Measurements from ENCODE around the gene CDC16.
"Not testable (repeated sequence)": the region's sequence is repeated elsewhere in the genome, so short reads cannot be mapped to it uniquely, and the experiment has no call there.

The CDC16 gene

DNA sequence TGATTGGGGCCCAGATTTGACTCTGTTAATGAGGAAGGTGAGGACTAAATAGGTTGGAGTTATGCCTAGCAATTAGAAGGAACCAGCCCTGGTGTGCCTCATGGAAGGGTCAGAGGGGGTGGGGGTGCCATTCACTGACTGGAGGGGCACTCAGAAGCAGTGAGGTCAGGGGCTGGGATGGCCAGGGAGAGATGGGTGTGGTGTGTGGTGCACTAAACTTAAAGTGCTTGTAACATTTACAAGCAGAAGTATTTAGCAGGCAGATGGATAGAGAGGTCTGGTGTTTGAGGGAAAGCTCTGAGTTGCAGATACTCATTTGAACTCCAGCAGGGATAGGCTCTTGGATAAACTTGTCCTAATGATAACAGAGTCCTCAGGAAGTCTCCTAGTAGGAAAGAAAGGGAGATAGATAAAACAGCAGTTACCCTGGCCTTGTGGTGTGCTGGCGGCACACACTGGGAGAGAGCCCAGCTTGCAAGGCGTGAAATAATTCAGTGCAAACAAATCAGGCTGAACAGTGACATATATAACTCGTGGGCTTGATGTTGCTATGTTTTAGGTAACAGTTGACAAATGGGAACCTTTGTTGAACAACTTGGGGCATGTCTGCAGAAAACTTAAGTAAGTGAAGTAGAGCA, 26.8 kb downstream of the CDC16 start:
- TF ChIP-seq ZNF274 (IDR thresholded peaks at IDR 0.05; ENCODE audit: low read depth, low read length), result no peak
- H3K4me3 ChIP-seq (ENCODE audit: low read length), result no peak overlapping the region; the same call in 1 of the 2 replicates

DNA sequence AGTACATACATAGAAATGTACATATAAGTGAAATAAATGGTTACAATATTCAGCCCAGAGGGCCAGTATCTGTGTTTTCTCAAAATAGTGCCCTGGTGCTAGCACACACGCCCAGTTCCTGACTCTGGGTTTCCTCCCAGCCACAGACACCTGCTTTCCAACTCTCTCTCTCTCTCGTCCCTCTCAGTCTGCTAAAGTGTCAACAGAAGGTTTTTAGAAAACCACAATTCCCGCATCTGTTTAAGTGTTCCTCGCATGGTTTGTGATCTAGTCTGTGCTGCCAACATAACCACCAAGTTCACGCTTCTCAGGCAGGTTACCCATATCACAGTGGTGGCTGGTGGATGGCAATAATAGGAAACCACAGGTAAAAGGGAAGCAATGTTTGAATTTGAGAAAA, 28.9 kb downstream of the CDC16 start:
- H3K4me3 ChIP-seq (ENCODE audit: low read length), result no peak overlapping the region
- TF ChIP-seq ZNF274 (IDR thresholded peaks at IDR 0.05; ENCODE audit: low read depth, low read length), result no peak

DNA sequence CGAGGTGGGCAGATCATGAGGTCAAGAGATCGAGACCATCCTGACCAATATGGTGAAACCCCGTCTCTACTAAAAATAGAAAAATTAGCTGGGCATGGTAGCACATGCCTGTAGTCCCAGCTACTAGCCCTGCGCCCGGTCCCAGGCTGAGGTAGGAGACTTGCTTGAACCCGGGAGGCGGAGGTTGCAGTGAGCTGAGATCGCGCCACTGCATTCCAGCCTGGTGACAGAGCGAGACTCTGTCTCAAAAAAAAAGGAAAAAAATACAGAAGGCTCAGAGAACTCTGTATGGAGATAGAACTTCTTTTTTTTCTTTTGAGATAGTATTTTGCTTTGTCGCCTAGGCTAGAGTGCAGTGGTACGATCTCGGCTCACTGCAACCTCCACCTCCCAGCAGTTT, 29.6 kb downstream of the CDC16 start:
- not testable (repeated sequence) for H3K4me3 ChIP-seq (ENCODE audit: low read length)

DNA sequence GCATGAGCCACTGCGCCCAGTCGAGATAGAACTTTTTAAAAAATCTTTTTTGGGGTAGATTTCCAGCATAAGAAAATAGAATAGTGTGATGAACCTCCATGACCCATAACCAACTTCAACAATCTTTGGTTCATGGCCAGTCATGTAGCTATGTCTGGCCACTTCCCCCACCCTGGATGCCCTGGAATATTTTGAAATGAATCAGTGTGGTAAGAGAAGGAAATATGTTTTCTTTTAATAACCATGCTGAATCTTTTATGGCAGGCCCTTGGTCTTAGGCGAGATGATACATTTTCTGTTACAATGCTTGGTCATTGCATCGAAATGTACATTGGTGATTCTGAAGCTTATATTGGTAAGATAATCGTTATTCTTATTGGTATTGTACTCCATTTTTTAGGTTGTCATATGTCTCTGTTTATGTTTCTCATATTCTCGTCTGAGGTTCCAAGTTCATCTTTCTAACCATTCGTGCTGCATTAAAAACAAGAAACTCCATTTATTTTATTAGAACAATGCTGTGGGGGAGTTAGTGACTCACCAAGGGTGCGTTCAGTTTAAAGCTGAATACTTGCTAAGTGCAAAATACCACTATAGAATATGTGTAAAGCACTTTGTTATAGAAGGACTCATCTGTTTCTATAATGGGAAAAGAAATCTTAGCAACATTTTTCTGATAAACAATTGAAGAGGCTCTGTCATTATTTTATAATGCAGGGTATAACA, 30.4 kb downstream of the CDC16 start:
- no peak overlapping the region for H3K4me3 ChIP-seq (ENCODE audit: low read length)
- no peak for TF ChIP-seq ZNF274 (IDR thresholded peaks at IDR 0.05; ENCODE audit: low read depth, low read length)

DNA sequence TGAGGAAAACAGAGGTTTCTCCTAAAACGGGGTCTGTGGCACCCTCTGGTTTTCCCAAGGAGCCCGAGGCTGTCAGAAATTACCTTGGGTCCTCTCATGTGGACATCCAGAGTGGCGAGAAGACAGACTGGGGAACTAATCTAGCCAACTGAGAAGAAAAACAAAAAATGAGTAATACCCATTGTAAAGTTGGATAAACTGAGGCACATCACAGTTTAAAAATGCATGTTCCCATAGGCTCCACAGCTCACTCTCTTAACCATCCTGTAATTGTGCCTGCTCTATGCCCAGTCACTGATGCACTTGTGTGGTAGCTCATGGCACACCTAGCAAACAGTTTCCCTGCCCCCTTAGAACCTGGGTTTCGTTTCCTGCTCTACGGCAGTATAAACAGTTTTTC, 31.5 kb downstream of the CDC16 start:
- no peak overlapping the region for H3K4me3 ChIP-seq (ENCODE audit: low read length)
- no peak for TF ChIP-seq ZNF274 (IDR thresholded peaks at IDR 0.05; ENCODE audit: low read depth, low read length)

DNA sequence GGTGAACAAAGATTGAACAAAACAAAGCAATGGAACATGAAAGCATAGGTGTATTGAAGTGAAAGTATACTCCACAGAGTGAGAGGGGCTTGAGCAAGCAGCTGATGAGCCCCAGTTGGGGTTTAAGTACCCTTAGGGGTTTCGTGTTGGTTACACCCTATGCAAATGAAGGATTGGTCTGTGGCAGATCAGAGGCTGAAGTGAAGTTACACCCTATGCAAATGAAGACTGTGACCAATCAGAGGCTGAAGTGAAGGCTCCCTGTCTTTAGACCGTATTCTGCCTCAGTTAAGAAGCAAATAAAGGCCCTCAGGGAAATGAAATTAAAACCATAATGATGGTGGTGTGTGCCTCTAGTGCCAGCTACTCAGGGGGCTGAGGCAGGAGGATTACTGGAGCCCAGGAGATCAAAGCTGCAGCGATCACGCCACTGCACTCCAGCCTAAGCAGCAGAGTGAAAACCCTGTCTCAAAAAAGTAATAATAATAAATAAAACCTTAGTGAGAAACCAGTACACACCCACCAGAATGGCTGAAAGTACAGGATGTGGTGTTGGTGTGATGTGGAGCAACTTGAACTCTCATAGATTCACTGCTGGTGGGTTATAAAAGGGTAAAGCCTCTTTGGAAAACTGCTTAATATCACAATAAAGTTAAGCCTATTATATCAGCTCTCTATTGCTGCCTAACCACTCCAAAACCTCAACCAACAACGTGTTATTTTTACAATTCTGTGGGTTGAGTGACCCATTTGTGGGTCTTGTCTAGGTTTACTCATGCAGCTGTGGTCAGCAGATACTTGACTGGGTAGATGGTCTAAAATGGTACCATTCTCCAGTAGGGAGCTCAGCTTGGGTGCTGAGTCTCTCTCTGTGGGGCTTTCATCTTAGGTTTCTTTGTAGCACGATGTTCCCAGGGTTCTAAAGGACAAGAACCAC, 33.9 kb downstream of the CDC16 start:
- no peak overlapping the region for H3K4me3 ChIP-seq (ENCODE audit: low read length)
- no peak for TF ChIP-seq ZNF274 (IDR thresholded peaks at IDR 0.05; ENCODE audit: low read depth, low read length)

DNA sequence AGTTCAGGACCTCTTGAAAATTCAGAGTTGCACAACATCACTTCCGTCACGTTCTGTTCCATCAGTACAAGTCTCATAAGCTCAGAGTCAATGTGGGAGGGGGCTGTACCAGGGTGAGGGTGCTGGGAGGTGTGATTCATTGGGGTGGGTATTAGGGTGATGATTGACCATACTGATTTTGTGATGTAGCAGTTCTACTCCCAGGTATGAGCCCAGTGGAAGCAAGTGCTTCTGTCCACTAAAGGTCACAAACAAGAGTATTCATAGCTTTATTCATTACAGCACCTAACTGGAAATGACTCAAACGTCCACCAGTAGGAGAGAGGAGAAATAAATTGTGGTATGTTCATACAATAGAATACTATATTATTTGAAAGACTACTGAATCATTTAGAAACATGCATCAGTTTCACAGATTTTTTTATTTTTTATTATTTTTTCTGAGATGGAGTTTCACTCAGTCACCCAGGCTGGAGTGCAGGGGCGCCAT, 34.6 kb downstream of the CDC16 start:
- TF ChIP-seq ZNF274 (IDR thresholded peaks at IDR 0.05; ENCODE audit: low read depth, low read length), result no peak
- H3K4me3 ChIP-seq (ENCODE audit: low read length), result no peak overlapping the region

DNA sequence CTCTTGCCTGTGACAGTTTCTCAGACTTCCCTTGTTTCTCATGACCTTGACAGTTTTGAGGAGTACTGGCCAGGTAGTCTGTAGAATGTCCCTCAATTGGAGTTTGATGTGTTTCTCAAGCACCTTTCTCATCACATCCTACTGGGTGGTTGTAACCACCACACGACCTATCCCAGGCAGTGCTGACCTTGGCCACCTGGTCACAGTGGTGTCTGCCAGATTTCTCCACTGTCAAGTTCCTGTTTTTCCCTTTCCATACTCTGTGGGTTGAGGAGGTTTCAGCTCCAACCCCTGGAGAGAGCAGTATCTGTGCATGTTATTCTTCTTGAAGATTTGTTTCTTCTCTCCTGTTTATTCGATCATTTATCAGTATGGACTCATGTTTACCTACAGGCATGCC, 38.3 kb downstream of the CDC16 start:
- TF ChIP-seq ZNF274 (IDR thresholded peaks at IDR 0.05; ENCODE audit: low read depth, low read length), result no peak
- H3K4me3 ChIP-seq (ENCODE audit: low read length), result no peak overlapping the region

DNA sequence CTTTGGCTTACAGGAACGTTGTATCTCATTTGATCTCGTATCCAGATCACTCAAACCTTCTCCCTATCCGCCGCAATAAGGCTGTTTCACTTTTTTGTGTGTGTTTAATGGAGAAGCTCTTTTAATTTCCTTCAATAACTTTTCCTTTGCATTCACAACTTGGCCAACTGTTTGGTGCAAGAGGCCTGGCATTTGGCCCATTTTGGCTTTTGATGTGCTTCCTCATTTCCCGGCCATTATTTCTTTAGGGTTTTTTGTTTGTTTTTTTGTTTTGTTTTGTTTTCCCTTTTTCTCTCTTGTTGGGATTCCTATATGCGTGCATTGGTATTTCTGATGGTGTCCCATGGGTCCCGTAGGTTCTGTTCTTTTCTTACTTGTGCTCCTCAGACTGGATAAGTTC, 40.6 kb downstream of the CDC16 start:
- H3K4me3 ChIP-seq (ENCODE audit: low read length), result no peak overlapping the region

DNA sequence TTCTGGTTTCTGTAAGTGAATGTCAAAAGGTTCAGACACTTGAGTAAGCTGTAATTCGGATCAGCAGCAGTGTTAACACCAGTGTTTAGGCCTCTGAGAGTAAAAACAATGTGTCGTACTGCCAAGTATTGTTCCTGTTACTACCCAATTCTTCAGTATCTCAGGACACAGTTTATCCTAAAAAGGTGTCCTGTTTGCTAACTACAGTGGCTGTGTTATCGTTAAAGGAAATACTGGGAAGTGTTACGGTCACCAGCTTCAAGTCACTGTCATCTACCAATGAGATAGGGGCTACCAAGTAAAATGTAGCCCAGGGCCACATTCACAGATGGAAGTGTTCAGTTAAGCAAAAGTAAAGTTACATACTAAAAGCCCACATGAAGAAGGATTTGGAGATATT, 44.4 kb downstream of the CDC16 start:
- TF ChIP-seq ZNF274 (IDR thresholded peaks at IDR 0.05; ENCODE audit: low read depth, low read length), result no peak
- H3K4me3 ChIP-seq (ENCODE audit: low read length), result no peak overlapping the region

More for the DNA sequence above, 40.6 kb downstream of the CDC16 start:
- TF ChIP-seq ZNF274 (IDR thresholded peaks at IDR 0.05; ENCODE audit: low read depth, low read length), result no peak

DNA sequence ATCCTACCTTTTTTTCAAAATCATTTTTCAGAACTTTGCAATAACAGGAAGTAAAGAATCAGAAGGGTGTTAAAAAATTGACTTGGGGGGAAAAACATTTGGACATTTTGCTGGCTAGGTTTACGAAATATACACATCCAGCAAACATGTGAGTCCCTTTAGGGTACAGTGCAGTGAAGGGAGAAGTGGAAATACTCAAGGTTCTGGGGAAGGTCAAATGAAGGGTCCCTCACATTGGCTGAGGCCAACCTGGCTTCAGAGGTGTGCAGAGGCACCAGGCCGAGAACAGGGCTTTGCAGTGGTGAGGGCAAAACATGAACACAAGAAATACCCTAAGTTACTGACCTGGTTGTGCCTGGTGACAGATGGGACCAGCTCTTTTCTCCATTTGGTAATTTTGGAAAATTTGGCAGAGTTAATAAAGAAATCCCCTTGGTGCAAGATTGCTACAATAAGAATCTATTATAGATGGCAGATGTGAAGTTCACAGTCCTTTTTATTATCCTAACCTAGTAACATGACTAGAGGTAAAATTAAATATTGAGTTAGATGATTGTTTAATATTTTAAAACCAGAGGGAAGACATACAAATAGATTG, 45.2 kb downstream of the CDC16 start:
- TF ChIP-seq ZNF274 (IDR thresholded peaks at IDR 0.05; ENCODE audit: low read depth, low read length), result no peak
- H3K4me3 ChIP-seq (ENCODE audit: low read length), result no peak overlapping the region

DNA sequence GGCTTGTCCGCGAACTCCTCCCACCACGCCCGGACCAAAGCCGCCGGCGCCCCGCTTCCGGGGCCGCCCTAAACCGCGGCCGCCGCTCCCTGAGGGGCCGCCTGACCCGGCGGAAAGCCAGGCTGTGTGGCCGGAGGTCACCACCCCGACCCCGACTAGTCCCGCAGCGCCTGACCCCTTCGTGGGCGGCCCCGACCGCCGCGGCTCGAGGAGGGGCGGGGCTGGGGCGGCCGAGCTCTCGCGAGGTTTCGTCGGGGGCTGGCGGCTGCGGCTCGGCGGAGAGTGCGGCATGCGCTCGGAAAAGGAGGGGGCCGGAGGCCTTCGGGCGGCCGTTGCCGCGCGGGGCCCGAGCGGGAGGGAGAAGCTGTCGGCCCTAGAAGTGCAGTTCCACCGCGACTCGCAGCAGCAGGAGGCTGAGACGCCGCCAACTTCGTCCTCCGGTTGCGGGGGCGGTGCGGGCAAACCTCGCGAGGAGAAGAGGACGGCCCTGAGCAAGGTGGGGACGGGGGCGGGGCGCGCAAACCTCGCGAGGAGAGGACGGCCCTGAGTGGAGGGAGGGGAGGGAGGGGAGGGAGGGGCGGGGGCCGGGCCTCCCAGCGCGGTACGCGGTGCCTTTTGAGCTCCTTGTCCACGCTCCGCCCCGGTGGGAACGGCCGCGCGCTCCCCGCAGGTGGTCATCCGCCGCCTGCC, 46.8 kb downstream of the CDC16 start, which contains the start of gene UPF3A:
UPF3A (plus strand) TSS at position 251 of the 690 bp plus-strand sequence; CDS start at position 290, 39 bp downstream.
- no peak for TF ChIP-seq ZNF274 (IDR thresholded peaks at IDR 0.05; ENCODE audit: low read depth, low read length)
- peak within 1 kb of the TSS; percentile 88 for H3K4me3 ChIP-seq (ENCODE audit: low read length)

DNA sequence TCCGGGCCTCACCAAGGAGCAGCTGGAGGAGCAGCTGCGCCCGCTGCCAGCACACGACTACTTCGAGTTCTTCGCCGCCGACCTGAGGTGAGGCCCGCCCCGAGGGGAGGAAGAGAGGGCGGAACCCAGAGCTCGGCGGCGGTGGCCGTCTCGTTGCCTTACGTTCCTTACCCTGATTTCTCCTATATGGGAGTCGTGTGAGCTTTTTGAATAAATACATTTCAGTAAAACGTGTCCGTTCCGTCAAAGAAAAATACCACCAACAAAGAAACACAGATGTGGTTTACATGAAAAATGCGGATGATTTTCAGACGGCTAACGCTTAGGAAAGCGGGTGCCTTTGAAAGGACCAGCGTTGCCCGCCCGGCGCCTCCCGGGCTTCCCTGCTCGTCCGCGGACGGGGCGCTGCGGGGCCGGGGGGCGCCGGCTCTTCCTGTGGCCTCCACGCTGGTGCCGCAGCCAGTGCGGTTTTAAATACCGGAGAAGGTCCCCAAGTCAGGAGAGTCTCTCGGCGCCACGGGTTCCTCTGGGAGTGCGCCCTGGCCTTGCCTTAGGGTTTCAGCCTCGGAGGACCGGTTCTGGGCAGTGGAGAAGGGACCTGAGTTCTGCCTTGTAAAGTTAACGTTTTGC, 47.5 kb downstream of the CDC16 start:
- peak overlapping the region; percentile 88 for H3K4me3 ChIP-seq (ENCODE audit: low read length)

More for the DNA sequence above, 47.5 kb downstream of the CDC16 start:
- no peak for TF ChIP-seq ZNF274 (IDR thresholded peaks at IDR 0.05; ENCODE audit: low read depth, low read length)

Data from GM08714 (cell line).